Nephron (organoid): Measurements from ENCODE around the gene FLG.
A peak's percentile ranks its signal among the peaks of the same experiment; 100 is the strongest.

Experiments used
- H3K27ac Mint-ChIP-seq, 3 experiments: 2 replicates each; pipeline ENCODE4 v1.8.0; 2020; ENCODE audit warnings: mixed read lengths in 3 of 3, mild to moderate bottlenecking in 2 of 3, moderate library complexity in 1 of 3
- H3K27me3 Mint-ChIP-seq: 2 replicates; pipeline ENCODE4 v1.8.0; 2021; ENCODE audit warnings: low read depth, mild to moderate bottlenecking, moderate library complexity, mixed read lengths
- H3K36me3 Mint-ChIP-seq: 2 replicates; pipeline ENCODE4 v1.8.0; 2020; ENCODE audit warnings: low read depth, mixed read lengths
- H3K4me1 Mint-ChIP-seq: 2 replicates; pipeline ENCODE4 v1.8.0; 2020; ENCODE audit warnings: mixed read lengths
- H3K4me3 Mint-ChIP-seq, 3 experiments: 2 replicates each; pipeline ENCODE4 v1.8.0; 2020; ENCODE audit warnings: mild to moderate bottlenecking in 3 of 3, mixed read lengths in 3 of 3, moderate library complexity in 2 of 3
- H3K9me3 Mint-ChIP-seq: 2 replicates; pipeline ENCODE4 v1.8.0; 2020; ENCODE audit warnings: mixed read lengths
- TF ChIP-seq, protein P1 (sequence below), 3 experiments: fragments of 200-600 bp; sonication (generic); IDR thresholded peaks; one replicate each; pipeline ENCODE4 v1.5.0; 2021; ENCODE audit warnings: antibody characterized with exemption in 3 of 3; ENCODE audit not compliant: unreplicated experiment in 3 of 3

Gene FLG

DNA sequence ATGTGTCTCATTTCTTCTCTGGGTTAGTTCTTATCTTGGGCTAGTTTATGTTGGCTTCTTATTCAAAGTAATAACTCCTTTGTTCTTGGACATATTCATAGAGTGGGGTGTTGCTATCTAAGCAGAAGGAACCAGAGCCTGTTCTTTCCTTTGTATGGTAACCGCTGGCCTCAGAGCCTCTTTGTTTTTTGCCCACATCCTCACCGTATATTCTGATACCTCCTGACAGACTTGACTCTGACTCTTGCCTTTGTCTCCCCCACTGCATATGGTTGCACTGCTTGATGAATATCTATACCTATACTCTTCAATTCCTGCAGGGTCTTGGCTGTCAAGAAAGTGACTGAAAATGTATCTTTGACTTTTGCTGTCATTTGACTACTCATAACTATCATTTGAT, 24.6 kb upstream of the FLG start:
- no peaks in the 10 kb centered on the region for H3K4me1 Mint-ChIP-seq
- H3K36me3 Mint-ChIP-seq = no peaks in the 10 kb centered on the region
- H3K4me3 Mint-ChIP-seq = no peak overlapping the region
- H3K27me3 Mint-ChIP-seq = no peaks in the 10 kb centered on the region
- TF ChIP-seq, protein P1, sequence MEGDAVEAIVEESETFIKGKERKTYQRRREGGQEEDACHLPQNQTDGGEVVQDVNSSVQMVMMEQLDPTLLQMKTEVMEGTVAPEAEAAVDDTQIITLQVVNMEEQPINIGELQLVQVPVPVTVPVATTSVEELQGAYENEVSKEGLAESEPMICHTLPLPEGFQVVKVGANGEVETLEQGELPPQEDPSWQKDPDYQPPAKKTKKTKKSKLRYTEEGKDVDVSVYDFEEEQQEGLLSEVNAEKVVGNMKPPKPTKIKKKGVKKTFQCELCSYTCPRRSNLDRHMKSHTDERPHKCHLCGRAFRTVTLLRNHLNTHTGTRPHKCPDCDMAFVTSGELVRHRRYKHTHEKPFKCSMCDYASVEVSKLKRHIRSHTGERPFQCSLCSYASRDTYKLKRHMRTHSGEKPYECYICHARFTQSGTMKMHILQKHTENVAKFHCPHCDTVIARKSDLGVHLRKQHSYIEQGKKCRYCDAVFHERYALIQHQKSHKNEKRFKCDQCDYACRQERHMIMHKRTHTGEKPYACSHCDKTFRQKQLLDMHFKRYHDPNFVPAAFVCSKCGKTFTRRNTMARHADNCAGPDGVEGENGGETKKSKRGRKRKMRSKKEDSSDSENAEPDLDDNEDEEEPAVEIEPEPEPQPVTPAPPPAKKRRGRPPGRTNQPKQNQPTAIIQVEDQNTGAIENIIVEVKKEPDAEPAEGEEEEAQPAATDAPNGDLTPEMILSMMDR (IDR thresholded peaks at IDR 0.05; ENCODE audit: unreplicated experiment in 3 of 3) = no peak
- H3K27ac Mint-ChIP-seq = no peak overlapping the region
- H3K9me3 Mint-ChIP-seq = peaks cover 28% of the 10 kb centered on the region

DNA sequence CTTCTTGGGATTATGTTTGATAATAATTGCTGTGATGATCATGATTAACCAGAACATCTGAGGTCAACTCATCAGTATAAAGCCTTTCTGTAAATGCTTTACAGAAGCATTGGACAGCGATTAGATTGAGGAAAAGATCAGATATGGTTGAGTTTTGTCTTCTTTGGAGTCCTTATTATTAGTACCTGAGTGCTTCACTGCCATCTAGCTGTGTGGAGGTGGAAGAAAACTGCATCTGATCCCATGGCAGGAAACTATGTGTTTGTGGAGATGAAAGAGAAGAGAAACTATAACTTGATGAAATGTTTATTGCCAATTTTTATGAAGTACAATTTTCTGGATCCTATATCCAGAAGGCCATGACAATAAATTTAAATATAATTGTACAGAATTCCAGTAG, 23.4 kb upstream of the FLG start:
- no peaks in the 10 kb centered on the region for H3K4me1 Mint-ChIP-seq
- H3K36me3 Mint-ChIP-seq = no peaks in the 10 kb centered on the region
- TF ChIP-seq, protein P1 (IDR thresholded peaks at IDR 0.05; ENCODE audit: unreplicated experiment in 3 of 3) = no peak
- no peak overlapping the region for H3K27ac Mint-ChIP-seq
- H3K4me3 Mint-ChIP-seq = no peak overlapping the region
- no peaks in the 10 kb centered on the region for H3K27me3 Mint-ChIP-seq
- peaks cover 19% of the 10 kb centered on the region for H3K9me3 Mint-ChIP-seq

DNA sequence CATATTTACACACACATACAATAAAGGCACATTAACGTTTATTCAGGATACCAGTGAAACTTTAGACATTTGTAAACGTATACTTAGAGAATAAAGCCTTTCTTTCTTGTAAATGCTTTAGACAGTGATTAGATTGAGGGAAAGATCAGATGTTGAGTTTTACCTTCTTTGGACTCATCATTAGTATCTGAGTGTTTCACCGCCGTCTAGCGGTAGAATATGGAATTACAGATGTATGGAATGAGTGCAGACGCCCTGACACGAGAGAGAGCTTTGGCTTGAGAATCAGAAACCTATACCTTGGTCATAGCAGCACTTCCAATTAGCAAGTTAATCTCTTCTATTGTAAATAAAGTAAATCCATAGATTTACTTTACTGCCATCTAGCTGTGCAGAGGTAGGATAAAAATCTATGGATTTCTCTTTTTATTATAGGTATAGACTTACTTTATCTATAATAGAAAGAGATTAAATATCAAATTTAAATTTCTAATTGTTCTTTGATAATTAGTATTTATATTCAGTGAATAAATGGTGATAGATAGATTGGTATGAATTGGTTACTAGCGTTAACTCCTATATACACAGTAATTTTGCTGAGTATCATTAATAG, 22.2 kb upstream of the FLG start:
- Mint-ChIP-seq H3K4me1 (no peaks in the 10 kb centered on the region), H3K27ac (no peak overlapping the region), H3K27me3 (no peaks in the 10 kb centered on the region), H3K36me3 (no peaks in the 10 kb centered on the region), H3K4me3 (no peak overlapping the region), H3K9me3 (peaks cover 11% of the 10 kb centered on the region)
- TF ChIP-seq, protein P1 (IDR thresholded peaks at IDR 0.05; ENCODE audit: unreplicated experiment in 3 of 3) = peak; percentile 49 to 59 (median 53)

DNA sequence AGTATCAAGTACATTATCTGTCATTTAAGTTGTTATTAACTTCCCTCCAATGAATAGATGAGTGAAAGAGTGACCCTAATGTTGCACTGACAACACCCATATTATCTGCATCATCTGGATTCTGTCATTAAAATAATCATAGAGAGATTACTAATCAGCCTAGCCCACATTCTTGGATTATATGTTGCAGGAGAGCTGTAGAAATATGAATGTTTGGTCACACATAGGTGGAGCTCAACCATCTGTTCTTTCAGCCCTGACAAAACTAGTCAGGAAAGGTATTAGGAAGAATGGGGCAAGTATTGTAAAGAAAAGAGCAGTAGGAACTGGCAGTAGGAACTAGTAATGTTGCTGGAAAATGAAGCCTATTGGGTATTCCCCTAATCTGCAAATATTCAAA, 19.4 kb upstream of the FLG start:
- H3K36me3 Mint-ChIP-seq = no peaks in the 10 kb centered on the region
- no peak overlapping the region for H3K4me3 Mint-ChIP-seq
- TF ChIP-seq, protein P1 (IDR thresholded peaks at IDR 0.05; ENCODE audit: unreplicated experiment in 3 of 3) = no peak
- H3K27me3 Mint-ChIP-seq = no peaks in the 10 kb centered on the region
- H3K4me1 Mint-ChIP-seq = no peaks in the 10 kb centered on the region
- H3K9me3 Mint-ChIP-seq = peaks cover 7% of the 10 kb centered on the region
- no peak overlapping the region for H3K27ac Mint-ChIP-seq

DNA sequence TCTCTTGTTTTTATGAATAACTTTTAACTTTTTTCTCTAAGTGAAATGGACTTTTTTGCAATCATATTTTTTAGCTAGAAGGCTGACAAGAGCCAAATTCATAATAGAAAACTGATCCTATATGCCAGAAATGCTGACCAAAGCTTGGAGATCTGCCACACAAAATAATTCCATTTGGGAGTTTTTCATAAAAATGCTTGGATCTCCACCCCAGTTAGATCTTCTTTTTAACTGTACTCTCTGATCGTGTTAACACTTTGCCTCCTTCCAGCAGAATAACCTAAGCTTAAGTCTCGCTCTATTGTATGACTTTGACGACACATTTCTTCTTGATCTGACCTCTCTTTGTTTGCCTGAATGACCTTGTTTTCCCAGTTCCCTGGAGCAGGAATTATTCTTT, 18.0 kb upstream of the FLG start:
- no peaks in the 10 kb centered on the region for H3K27me3 Mint-ChIP-seq
- no peak overlapping the region for H3K4me3 Mint-ChIP-seq
- TF ChIP-seq, protein P1 (IDR thresholded peaks at IDR 0.05; ENCODE audit: unreplicated experiment in 3 of 3) = no peak
- no peaks in the 10 kb centered on the region for H3K36me3 Mint-ChIP-seq
- H3K9me3 Mint-ChIP-seq = peaks cover 4% of the 10 kb centered on the region
- H3K4me1 Mint-ChIP-seq = no peaks in the 10 kb centered on the region
- H3K27ac Mint-ChIP-seq = no peak overlapping the region

DNA sequence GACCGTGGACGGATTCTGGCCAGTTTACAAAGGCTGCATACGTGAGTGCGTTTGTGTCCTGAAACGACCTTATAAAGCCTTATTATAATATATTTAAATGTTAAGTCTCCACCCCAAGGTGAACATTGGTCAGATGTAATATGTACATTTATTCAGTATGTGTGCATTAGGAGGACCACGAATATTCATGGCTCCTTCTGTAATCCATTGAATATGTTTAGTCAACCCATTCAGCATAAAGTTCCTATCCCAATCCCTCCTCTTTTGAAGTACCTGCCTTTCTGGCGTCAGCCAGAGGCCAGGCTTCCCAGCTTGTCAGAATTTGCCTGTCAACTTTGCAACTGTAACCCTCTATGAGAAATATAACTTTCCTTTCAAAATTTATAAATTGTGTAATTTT, 10.4 kb upstream of the FLG start:
- Mint-ChIP-seq H3K4me3 (no peak overlapping the region), H3K27me3 (no peaks in the 10 kb centered on the region), H3K36me3 (no peaks in the 10 kb centered on the region), H3K4me1 (no peaks in the 10 kb centered on the region), H3K27ac (no peak overlapping the region), H3K9me3 (peaks cover 7% of the 10 kb centered on the region)
- TF ChIP-seq, protein P1 (IDR thresholded peaks at IDR 0.05; ENCODE audit: unreplicated experiment in 3 of 3) = no peak
